Measurements from ENCODE around the gene FARS2. TPM values are rescaled to one million over a fixed set of nuclear protein-coding genes. Genes with fewer than 3 reads are reported as not detected.
A peak's percentile ranks its signal among the peaks of the same experiment; 100 is the strongest.

FARS2 gene
- total and polyA plus RNA-seq, 2 donors (not counting 1 experiment from before 2014, with no cell fraction given) = 33.0 to 35.5 TPM

- Histone ChIP-seq H3K27ac (ENCODE audit: low read length in 2 of 2) (peak overlapping the region; percentile 33 to 89), H3K4me1 (ENCODE audit: control insufficient read depth in 2 of 2, insufficient read depth in 2 of 2, low read length in 2 of 2) (peaks cover 29 to 31% of the 10 kb centered on the region in 2 donors), H3K4me3 (ENCODE audit: control extremely low read depth in 1 of 5, extremely low read depth in 1 of 5, insufficient read depth in 1 of 5, low read depth in 2 of 5, low read length in 4 of 5) (peak overlapping the region in 3 of 5 experiments; percentile 21 to 55 (median 33)), H3K79me2 (ENCODE audit: control insufficient read depth, insufficient read depth, low read length) (peaks cover 3% of the 10 kb centered on the region), H3K9ac (ENCODE audit: low read length) (peak overlapping the region; percentile 63), H2AFZ (ENCODE audit: insufficient read depth, low read depth, low read length, poor library complexity, severe bottlenecking) (peak overlapping the region; percentile 64), H4K20me1 (ENCODE audit: control insufficient read depth, insufficient read depth, low read length, poor library complexity, severe bottlenecking) (no peaks in the 10 kb centered on the region), H3K9me3 (ENCODE audit: control extremely low read depth in 1 of 3, control insufficient read depth in 2 of 3, insufficient read depth in 1 of 3, low read length in 2 of 3) (no peaks in the 10 kb centered on the region), H3K4me2 (replicated peaks; ENCODE audit: low read depth, low read length, poor library complexity, severe bottlenecking) (peak overlapping the region; percentile 72), H3K36me3 (replicated peaks in 1 of 2; ENCODE audit: control extremely low read depth in 1 of 2, control insufficient read depth in 1 of 2, extremely low read depth in 1 of 2, insufficient read depth in 2 of 2, low read length in 1 of 2) (no peaks in the 10 kb centered on the region), H3K27me3 (replicated peaks in 1 of 4; ENCODE audit: control extremely low read depth in 1 of 4, control insufficient read depth in 3 of 4, insufficient read depth in 4 of 4, low read length in 3 of 4) (no peaks in the 10 kb centered on the region)
- Mint-ChIP-seq H3K27ac (peak overlapping the region; percentile 89), H3K9me3 (ENCODE audit: insufficient read depth) (no peaks in the 10 kb centered on the region), H3K4me1 (peaks cover 38% of the 10 kb centered on the region), H3K4me3 (peak overlapping the region; percentile 76), H3K27me3 (no peaks in the 10 kb centered on the region)
- intact Hi-C loops (cut with micrococcal nuclease) = loop anchor here (2.0 kb wide), 1 partner anchor 218 kb away; no protein-coding TSS in a partner anchor
- WGBS (ENCODE audit: insufficient coverage) = 0% methylated on average over 1 of the region's 4 CpGs
- TF ChIP-seq CTCF (IDR thresholded peaks at IDR 0.05) = no peak
- ChIA-PET CTCF (interaction anchor here (0.8 to 2.2 kb wide), 2 partner anchors 36 to 38 kb away, joined by 3 to 12 read pairs; no protein-coding TSS in a partner anchor), POLR2A (interaction anchor here (0.7 kb wide), 1 partner anchor 385 kb away, joined by 9 read pairs; no protein-coding TSS in a partner anchor)
- DNase-seq = peak; percentile 26
- ATAC-seq (ENCODE audit: low read depth) = peak; percentile 46
Observed at GRCh38 chr6:5506597-5506996, 245.3 kb downstream of the FARS2 start.

- Histone ChIP-seq H3K79me2 (ENCODE audit: control insufficient read depth, insufficient read depth, low read length) (peaks cover 4% of the 10 kb centered on the region), H3K4me2 (replicated peaks; ENCODE audit: low read depth, low read length, poor library complexity, severe bottlenecking) (peak overlapping the region; percentile 72), H4K20me1 (ENCODE audit: control insufficient read depth, insufficient read depth, low read length, poor library complexity, severe bottlenecking) (no peaks in the 10 kb centered on the region), H3K27me3 (replicated peaks in 1 of 4; ENCODE audit: control extremely low read depth in 1 of 4, control insufficient read depth in 3 of 4, insufficient read depth in 4 of 4, low read length in 3 of 4) (no peaks in the 10 kb centered on the region), H3K4me3 (ENCODE audit: control extremely low read depth in 1 of 5, extremely low read depth in 1 of 5, insufficient read depth in 1 of 5, low read depth in 2 of 5, low read length in 4 of 5) (peak overlapping the region in 3 of 5 experiments; percentile 21 to 55 (median 33)), H2AFZ (ENCODE audit: insufficient read depth, low read depth, low read length, poor library complexity, severe bottlenecking) (peak overlapping the region; percentile 64), H3K9me3 (ENCODE audit: control extremely low read depth in 1 of 3, control insufficient read depth in 2 of 3, insufficient read depth in 1 of 3, low read length in 2 of 3) (no peaks in the 10 kb centered on the region), H3K36me3 (replicated peaks in 1 of 2; ENCODE audit: control extremely low read depth in 1 of 2, control insufficient read depth in 1 of 2, extremely low read depth in 1 of 2, insufficient read depth in 2 of 2, low read length in 1 of 2) (no peaks in the 10 kb centered on the region), H3K9ac (ENCODE audit: low read length) (peak overlapping the region; percentile 63), H3K4me1 (ENCODE audit: control insufficient read depth in 2 of 2, insufficient read depth in 2 of 2, low read length in 2 of 2) (peaks cover 29 to 31% of the 10 kb centered on the region in 2 donors), H3K27ac (ENCODE audit: low read length in 2 of 2) (peak overlapping the region; percentile 33 to 89)
- POLR2A ChIA-PET = interaction anchor here (0.7 kb wide), 1 partner anchor 20 kb away, joined by 3 read pairs; no protein-coding TSS in a partner anchor
- peak overlapping the region; percentile 76 for H3K4me3 Mint-ChIP-seq
- H3K27ac Mint-ChIP-seq = peak overlapping the region; percentile 89
- no CpG with 5 or more reads among the region's 4 CpGs for WGBS (ENCODE audit: insufficient coverage)
- H3K4me1 Mint-ChIP-seq = peaks cover 38% of the 10 kb centered on the region
- ATAC-seq (ENCODE audit: low read depth) (peak; percentile 72), DNase-seq (peak; percentile 46)
- intact Hi-C loops (cut with micrococcal nuclease) = loop anchor here (2.0 kb wide), 1 partner anchor 218 kb away; no protein-coding TSS in a partner anchor
- CTCF ChIA-PET = interaction anchor here (0.5 to 2.2 kb wide), 5 partner anchors 36 to 825 kb away, joined by 3 to 12 read pairs (median 3); no protein-coding TSS in a partner anchor
- no peaks in the 10 kb centered on the region for H3K27me3 Mint-ChIP-seq
- no peak for TF ChIP-seq EZH2 (IDR thresholded peaks at IDR 0.05; ENCODE audit: borderline replicate concordance, insufficient read depth, low read depth, low read length, poor library complexity, severe bottlenecking)
- no peak for TF ChIP-seq CTCF (IDR thresholded peaks at IDR 0.05)
- no peaks in the 10 kb centered on the region for H3K9me3 Mint-ChIP-seq (ENCODE audit: insufficient read depth)
Observed at GRCh38 chr6:5507131-5507681, 245.9 kb downstream of the FARS2 start.
